PFSK-1 (cell line): ENCODE measurements around the gene ACKR2.

ENCODE experiments used
- POLR2AphosphoS5 ChIP-seq: IDR thresholded peaks from 2 replicates; pipeline ENCODE4 v1.6.1; 2012; ENCODE audit warnings: low read depth, mild to moderate bottlenecking, control low read depth, low read length, moderate library complexity
- TAF1 ChIP-seq: IDR thresholded peaks from 2 replicates; pipeline ENCODE4 v1.6.1; 2012; ENCODE audit warnings: low read length, control low read depth, borderline replicate concordance; ENCODE audit not compliant: insufficient read depth
- TF ChIP-seq, protein P1 (sequence below), 2 experiments: IDR thresholded peaks; 2 replicates each; pipeline versions ENCODE4 v1.6.1 to v1.8.0; 2011 to 2012; ENCODE audit warnings: low read depth in 2 of 2, low read length in 2 of 2, control low read depth in 1 of 2, inconsistent platforms in 1 of 2, mild to moderate bottlenecking in 1 of 2, moderate library complexity in 1 of 2; ENCODE audit not compliant: insufficient read depth in 1 of 2

DNA sequence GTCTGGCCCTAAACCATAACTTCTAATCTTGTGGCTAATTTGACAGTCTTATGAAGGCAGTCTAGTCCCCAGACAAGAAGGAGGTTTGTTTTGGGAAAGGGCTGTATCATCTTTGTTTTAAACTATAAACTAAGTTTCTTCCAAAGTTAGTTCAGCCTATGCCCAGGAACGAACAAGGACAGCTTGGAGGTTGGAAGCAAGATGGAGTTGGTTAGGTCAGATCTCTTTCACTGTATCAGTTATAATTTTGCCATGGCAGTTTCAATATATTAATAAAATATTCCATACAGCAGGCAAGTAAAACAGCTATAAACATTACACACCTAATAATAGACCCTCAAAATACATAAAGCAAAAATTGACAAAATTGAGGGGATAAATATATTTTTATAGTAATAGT is 83.6 kb downstream of the ACKR2 start:
- no peak for TF ChIP-seq POLR2AphosphoS5
- TF ChIP-seq, protein P1, sequence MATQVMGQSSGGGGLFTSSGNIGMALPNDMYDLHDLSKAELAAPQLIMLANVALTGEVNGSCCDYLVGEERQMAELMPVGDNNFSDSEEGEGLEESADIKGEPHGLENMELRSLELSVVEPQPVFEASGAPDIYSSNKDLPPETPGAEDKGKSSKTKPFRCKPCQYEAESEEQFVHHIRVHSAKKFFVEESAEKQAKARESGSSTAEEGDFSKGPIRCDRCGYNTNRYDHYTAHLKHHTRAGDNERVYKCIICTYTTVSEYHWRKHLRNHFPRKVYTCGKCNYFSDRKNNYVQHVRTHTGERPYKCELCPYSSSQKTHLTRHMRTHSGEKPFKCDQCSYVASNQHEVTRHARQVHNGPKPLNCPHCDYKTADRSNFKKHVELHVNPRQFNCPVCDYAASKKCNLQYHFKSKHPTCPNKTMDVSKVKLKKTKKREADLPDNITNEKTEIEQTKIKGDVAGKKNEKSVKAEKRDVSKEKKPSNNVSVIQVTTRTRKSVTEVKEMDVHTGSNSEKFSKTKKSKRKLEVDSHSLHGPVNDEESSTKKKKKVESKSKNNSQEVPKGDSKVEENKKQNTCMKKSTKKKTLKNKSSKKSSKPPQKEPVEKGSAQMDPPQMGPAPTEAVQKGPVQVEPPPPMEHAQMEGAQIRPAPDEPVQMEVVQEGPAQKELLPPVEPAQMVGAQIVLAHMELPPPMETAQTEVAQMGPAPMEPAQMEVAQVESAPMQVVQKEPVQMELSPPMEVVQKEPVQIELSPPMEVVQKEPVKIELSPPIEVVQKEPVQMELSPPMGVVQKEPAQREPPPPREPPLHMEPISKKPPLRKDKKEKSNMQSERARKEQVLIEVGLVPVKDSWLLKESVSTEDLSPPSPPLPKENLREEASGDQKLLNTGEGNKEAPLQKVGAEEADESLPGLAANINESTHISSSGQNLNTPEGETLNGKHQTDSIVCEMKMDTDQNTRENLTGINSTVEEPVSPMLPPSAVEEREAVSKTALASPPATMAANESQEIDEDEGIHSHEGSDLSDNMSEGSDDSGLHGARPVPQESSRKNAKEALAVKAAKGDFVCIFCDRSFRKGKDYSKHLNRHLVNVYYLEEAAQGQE (IDR thresholded peaks at IDR 0.05; ENCODE audit: insufficient read depth in 1 of 2, low read depth in 2 of 2, low read length in 2 of 2), result no peak
- no peak for TF ChIP-seq TAF1
